A204.1 (cell line): ENCODE measurements around the gene PCSK4.
"Not testable (repeated sequence)": the region's sequence is repeated elsewhere in the genome, so short reads cannot be mapped to it uniquely, and the experiment has no call there.

ENCODE experiments used
- FAIRE-seq: peaks from 2 replicates; lab custom pipeline; 2012; peaks lifted over from hg19 to GRCh38; lab: Jason Lieb, UNC

The PCSK4 gene

GRCh38 chr19:1486720-1487575, 3.2 kb downstream of the PCSK4 start:
- no peak for FAIRE-seq

GRCh38 chr19:1483979-1484428, 6.1 kb downstream of the PCSK4 start:
- no peak for FAIRE-seq

GRCh38 chr19:1483131-1483978, 6.8 kb downstream of the PCSK4 start:
- no peak for FAIRE-seq

- FAIRE-seq = no peak
These were observed 7.6 kb downstream of the PCSK4 start for GRCh38 chr19:1482361-1483130.

GRCh38 chr19:1481893-1482360, 8.2 kb downstream of the PCSK4 start:
- no peak for FAIRE-seq

- no peak for FAIRE-seq
These were observed 8.8 kb downstream of the PCSK4 start for GRCh38 chr19:1481224-1481892.

- peak; percentile 92 for FAIRE-seq
These were observed 11.0 kb downstream of the PCSK4 start, which contains the start of gene C19orf25 for GRCh38 chr19:1478934-1479707. TSS of gene C19orf25 (minus strand) at chr19:1479215. CDS start at chr19:1478903, 312 bp downstream.

- FAIRE-seq = not testable (repeated sequence)
These were observed 13.1 kb downstream of the PCSK4 start for GRCh38 chr19:1477056-1477455.

- FAIRE-seq = no peak
These were observed 14.3 kb downstream of the PCSK4 start for GRCh38 chr19:1475751-1476437.

GRCh38 chr19:1474765-1475351, 15.3 kb downstream of the PCSK4 start:
- no peak for FAIRE-seq

GRCh38 chr19:1474011-1474764, 16.0 kb downstream of the PCSK4 start:
- no peak for FAIRE-seq

- no peak for FAIRE-seq
These were observed 16.9 kb downstream of the PCSK4 start for GRCh38 chr19:1473085-1473851.

GRCh38 chr19:1472231-1473084, 17.7 kb downstream of the PCSK4 start:
- FAIRE-seq = no peak

GRCh38 chr19:1471515-1472160, 18.5 kb downstream of the PCSK4 start:
- no peak for FAIRE-seq

GRCh38 chr19:1471010-1471514, 19.1 kb downstream of the PCSK4 start:
- no peak for FAIRE-seq

GRCh38 chr19:1470305-1471009, 19.7 kb downstream of the PCSK4 start:
- FAIRE-seq = no peak
